Measurements from ENCODE around the gene COPG1. TPM values are rescaled to one million over a fixed set of nuclear protein-coding genes. Genes with fewer than 3 reads are reported as not detected.

The COPG1 gene
- total and polyA plus RNA-seq, 9 of the 15 experiments (the other 6 are each of a cell fraction or from before 2014, with no cell fraction given): 40.3 to 105 (median 62.4) TPM

DNA sequence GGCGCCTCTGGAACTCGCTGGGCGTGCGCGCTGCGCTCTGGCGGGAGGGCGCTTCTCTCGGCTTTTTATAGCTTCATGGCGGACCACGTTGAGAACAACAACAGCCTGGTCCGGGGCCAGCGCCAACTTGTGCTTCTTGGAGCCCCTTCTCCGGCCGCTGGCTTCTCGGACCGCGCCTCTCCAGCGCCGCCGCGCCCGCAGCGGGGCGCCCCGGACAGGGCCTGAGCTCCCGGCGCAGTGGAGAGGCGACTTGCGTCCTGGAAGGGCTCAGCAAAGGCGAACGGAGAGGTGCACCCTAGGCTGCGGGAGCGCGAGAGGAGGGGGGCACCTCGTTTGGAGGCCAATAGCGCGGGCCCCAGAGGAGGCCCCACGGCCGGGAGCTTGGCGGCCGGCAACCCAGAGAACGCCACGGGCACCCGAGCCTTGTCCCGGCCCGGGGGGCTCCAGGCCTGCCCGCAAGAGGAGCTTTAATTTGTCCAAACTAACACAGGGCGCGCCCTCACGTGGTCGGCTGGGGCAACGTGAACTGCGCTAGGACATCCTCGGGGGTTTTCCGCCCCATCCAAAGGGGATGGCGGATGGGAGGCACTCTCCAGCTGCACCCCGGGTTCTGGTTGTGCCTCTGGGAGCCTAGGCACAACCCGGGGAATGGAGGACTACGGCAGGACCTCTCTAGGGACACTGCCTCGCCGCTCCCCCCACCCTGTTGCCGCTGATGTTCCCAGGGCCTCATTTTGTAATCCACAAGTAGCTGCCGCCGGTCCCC is 67.0 kb downstream of the COPG1 start (continued):
- TF ChIP-seq, protein P1, sequence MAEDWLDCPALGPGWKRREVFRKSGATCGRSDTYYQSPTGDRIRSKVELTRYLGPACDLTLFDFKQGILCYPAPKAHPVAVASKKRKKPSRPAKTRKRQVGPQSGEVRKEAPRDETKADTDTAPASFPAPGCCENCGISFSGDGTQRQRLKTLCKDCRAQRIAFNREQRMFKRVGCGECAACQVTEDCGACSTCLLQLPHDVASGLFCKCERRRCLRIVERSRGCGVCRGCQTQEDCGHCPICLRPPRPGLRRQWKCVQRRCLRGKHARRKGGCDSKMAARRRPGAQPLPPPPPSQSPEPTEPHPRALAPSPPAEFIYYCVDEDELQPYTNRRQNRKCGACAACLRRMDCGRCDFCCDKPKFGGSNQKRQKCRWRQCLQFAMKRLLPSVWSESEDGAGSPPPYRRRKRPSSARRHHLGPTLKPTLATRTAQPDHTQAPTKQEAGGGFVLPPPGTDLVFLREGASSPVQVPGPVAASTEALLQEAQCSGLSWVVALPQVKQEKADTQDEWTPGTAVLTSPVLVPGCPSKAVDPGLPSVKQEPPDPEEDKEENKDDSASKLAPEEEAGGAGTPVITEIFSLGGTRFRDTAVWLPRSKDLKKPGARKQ (CRISPR knock-in tag; IDR thresholded peaks at IDR 0.05): no peak
- TF ChIP-seq DACH1 (IDR thresholded peaks at IDR 0.05; ENCODE audit: partially characterized antibody) (no peak), ZFX (CRISPR knock-in tag; IDR thresholded peaks at IDR 0.05) (peak; percentile 84), TCF7 (IDR thresholded peaks at IDR 0.05; ENCODE audit: borderline replicate concordance) (no peak), POLR2AphosphoS5 (IDR thresholded peaks at IDR 0.05; ENCODE audit: control insufficient read depth, insufficient read depth, low read depth, low read length) (no peak), U2AF2 (optimal IDR thresholded peaks at IDR 0.05; ENCODE audit: low read depth, low read length) (no peak), BCOR (IDR thresholded peaks at IDR 0.05) (peak; percentile 15; the same call in 1 of the 2 replicates), NR4A1 (CRISPR knock-in tag; IDR thresholded peaks at IDR 0.05) (no peak), NR4A1 (tag; IDR thresholded peaks at IDR 0.05) (no peak), HSF4 (CRISPR knock-in tag; IDR thresholded peaks at IDR 0.05; ENCODE audit: borderline replicate concordance) (no peak), ZFP1 (CRISPR knock-in tag; IDR thresholded peaks at IDR 0.05) (no peak), CTBP1 (IDR thresholded peaks at IDR 0.05; ENCODE audit: borderline replicate concordance) (peak; percentile 67; the same call in 1 of the 2 replicates), RBM22 (IDR thresholded peaks at IDR 0.05; ENCODE audit: low read depth, low read length, poor library complexity, severe bottlenecking) (peak; percentile 82), PRPF4 (IDR thresholded peaks at IDR 0.05; ENCODE audit: insufficient read depth, low read depth, low read length, poor library complexity, severe bottlenecking) (peak; percentile 57), TCF3 (CRISPR knock-in tag; IDR thresholded peaks at IDR 0.05) (no peak), ZNF76 (CRISPR knock-in tag; IDR thresholded peaks at IDR 0.05; ENCODE audit: borderline replicate concordance) (no peak), SMAD1 (IDR thresholded peaks at IDR 0.05; ENCODE audit: low read depth, low read length, partially characterized antibody) (peak; percentile 91), MYBL2 (IDR thresholded peaks at IDR 0.05; ENCODE audit: low read depth) (no peak), MYBL2 (CRISPR knock-in tag; IDR thresholded peaks at IDR 0.05; ENCODE audit: borderline replicate concordance) (no peak)
- TF ChIP-seq, protein P2, sequence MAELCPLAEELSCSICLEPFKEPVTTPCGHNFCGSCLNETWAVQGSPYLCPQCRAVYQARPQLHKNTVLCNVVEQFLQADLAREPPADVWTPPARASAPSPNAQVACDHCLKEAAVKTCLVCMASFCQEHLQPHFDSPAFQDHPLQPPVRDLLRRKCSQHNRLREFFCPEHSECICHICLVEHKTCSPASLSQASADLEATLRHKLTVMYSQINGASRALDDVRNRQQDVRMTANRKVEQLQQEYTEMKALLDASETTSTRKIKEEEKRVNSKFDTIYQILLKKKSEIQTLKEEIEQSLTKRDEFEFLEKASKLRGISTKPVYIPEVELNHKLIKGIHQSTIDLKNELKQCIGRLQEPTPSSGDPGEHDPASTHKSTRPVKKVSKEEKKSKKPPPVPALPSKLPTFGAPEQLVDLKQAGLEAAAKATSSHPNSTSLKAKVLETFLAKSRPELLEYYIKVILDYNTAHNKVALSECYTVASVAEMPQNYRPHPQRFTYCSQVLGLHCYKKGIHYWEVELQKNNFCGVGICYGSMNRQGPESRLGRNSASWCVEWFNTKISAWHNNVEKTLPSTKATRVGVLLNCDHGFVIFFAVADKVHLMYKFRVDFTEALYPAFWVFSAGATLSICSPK (IDR thresholded peaks at IDR 0.05; ENCODE audit: borderline replicate concordance): no peak
- TF ChIP-seq, protein P3, sequence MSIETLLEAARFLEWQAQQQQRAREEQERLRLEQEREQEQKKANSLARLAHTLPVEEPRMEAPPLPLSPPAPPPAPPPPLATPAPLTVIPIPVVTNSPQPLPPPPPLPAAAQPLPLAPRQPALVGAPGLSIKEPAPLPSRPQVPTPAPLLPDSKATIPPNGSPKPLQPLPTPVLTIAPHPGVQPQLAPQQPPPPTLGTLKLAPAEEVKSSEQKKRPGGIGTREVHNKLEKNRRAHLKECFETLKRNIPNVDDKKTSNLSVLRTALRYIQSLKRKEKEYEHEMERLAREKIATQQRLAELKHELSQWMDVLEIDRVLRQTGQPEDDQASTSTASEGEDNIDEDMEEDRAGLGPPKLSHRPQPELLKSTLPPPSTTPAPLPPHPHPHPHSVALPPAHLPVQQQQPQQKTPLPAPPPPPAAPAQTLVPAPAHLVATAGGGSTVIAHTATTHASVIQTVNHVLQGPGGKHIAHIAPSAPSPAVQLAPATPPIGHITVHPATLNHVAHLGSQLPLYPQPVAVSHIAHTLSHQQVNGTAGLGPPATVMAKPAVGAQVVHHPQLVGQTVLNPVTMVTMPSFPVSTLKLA (conservative IDR thresholded peaks at IDR 0.05): peak; percentile 81 to 93
- TF ChIP-seq, protein P4, sequence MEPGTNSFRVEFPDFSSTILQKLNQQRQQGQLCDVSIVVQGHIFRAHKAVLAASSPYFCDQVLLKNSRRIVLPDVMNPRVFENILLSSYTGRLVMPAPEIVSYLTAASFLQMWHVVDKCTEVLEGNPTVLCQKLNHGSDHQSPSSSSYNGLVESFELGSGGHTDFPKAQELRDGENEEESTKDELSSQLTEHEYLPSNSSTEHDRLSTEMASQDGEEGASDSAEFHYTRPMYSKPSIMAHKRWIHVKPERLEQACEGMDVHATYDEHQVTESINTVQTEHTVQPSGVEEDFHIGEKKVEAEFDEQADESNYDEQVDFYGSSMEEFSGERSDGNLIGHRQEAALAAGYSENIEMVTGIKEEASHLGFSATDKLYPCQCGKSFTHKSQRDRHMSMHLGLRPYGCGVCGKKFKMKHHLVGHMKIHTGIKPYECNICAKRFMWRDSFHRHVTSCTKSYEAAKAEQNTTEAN (CRISPR knock-in tag; IDR thresholded peaks at IDR 0.05): no peak

All from K562 (cell line).